Ovary (tissue), 9 donors: ENCODE measurements around the gene HDAC9. TPM values are rescaled to one million over a fixed set of nuclear protein-coding genes. Genes with fewer than 3 reads are reported as not detected.

Source experiments
- DNase-seq, 5 donors: peaks; one replicate each; pipeline ENCODE4 v3.0.0-alpha.2; 2019 to 2020
- H3K27ac ChIP-seq, 2 donors: fragments of 200-600 bp; one replicate each; pipeline versions ENCODE4 v1.5.1 to v1.8.0; 2019 to 2022
- H3K27me3 ChIP-seq: fragments of 200-600 bp; one replicate; pipeline ENCODE4 v1.8.0; 2022
- H3K36me3 ChIP-seq: fragments of 200-600 bp; sonication (generic); one replicate; pipeline ENCODE4 v1.5.1; 2019
- H3K4me1 ChIP-seq: one replicate; pipeline ENCODE4 v1.8.1; 2013; ENCODE audit warnings: mild to moderate bottlenecking, moderate library complexity; ENCODE audit not compliant: insufficient read depth
- H3K4me3 ChIP-seq: fragments of 200-600 bp; sonication (generic); one replicate; pipeline ENCODE4 v1.5.1; 2017
- H3K9me3 ChIP-seq, 2 donors: fragments of 200-600 bp in 1 of 2; sonication (generic) in 1 of 2; one replicate each; pipeline versions ENCODE4 v1.5.1 to v1.8.1; 2013 to 2019; ENCODE audit warnings: mild to moderate bottlenecking in 1 of 2, moderate library complexity in 1 of 2
- CTCF ChIP-seq, 3 donors: fragments of 450-650 bp in 2 of 3; fragments of 200-600 bp in 1 of 3; IDR thresholded peaks; one replicate each; pipeline versions ENCODE4 v1.5.1 to v1.8.0; 2016 to 2022; ENCODE audit warnings: antibody characterized with exemption in 3 of 3, mild to moderate bottlenecking in 1 of 3
- EP300 ChIP-seq: sonication (generic); formaldehyde crosslinking; IDR thresholded peaks from one replicate; pipeline ENCODE4 v1.6.1; 2017; ENCODE audit warnings: antibody characterized with exemption
- POLR2A ChIP-seq: fragments of 450-650 bp; IDR thresholded peaks from one replicate; pipeline ENCODE4 v1.6.1; 2017; ENCODE audit warnings: antibody characterized with exemption, mild to moderate bottlenecking, moderate library complexity
- WGBS, 3 donors: extraction: QIAGEN DNeasy Blood & Tissue Kit in 1 of 3; methylation state at CpG; one replicate each; pipeline versions ENCODE4 v1.1.5 to v1.1.7; 2013 to 2017; 5-methylcytosine and 5-hydroxymethylcytosine counted together
- intact Hi-C, 4 donors: fragments of 100-400 bp; cut with DNase I; formaldehyde crosslinking; loops; one replicate each; pipeline versions ENCODE4 v1.11.0 to v1.15.1; 2022 to 2023
- polyA plus RNA-seq, 2 donors: library from polyadenylated mRNA; stranded (reverse); fragments of 200-250 nt in 1 of 2; fragments of 350-450 nt in 1 of 2; fragmentation: Illumina TruSeq in 1 of 2; extraction: RNeasy Lipid Tissue Mini Kit (QIAGEN cat#74804) in 1 of 2; gene quantifications; one replicate each; pipeline ENCODE4 v1.2.3, GENCODE V29; 2013 to 2014
- total RNA-seq, 7 donors: library from RNA; depleted of rRNA in 2 of 7; stranded (reverse); fragments of >200 nt in 2 of 7; fragmentation: NEBNext Ultra II Directional in 3 of 7; extraction: Animal tissue kit (Norgen Biotek cat#: 25700) in 3 of 7; gene quantifications; one replicate each; pipeline versions ENCODE4 v1.1.0 to v1.2.4, GENCODE V29; 2016 to 2023
- donor health status: DM: no; HTN: no; CAD: no; lungs with moderate emphysema.
- donor health status: DM: no; HTN: no; CAD: no.
- donor health status: Bipolar disorder and iron deficiency.
- donor health status: DM: yes; HTN: yes; CAD: no.
- donor health status: DM: no; HTN: no; CAD: no.
- donor health status: DM: yes; HTN: yes; CAD: no.

The HDAC9 gene
- total and polyA plus RNA-seq, 9 donors, result 1.7 to 22.3 (median 6.0) TPM

- no peaks in the 10 kb centered on the region for H3K9me3 ChIP-seq
- no peaks in the 10 kb centered on the region for H3K27me3 ChIP-seq
- no peaks in the 10 kb centered on the region for H3K36me3 ChIP-seq
- H3K4me3 ChIP-seq, result no peak overlapping the region
- H3K27ac ChIP-seq, result no peak overlapping the region
- 77 to 91% (median 86%) methylated on average over 1 of the region's 1 CpG for WGBS, 3 donors
- intact Hi-C loops, result no loop called here
- H3K4me1 ChIP-seq, result no peaks in the 10 kb centered on the region
- no peak for DNase-seq
- TF ChIP-seq POLR2A (no peak), CTCF (IDR thresholded peaks at IDR 0.05) (no peak), EP300 (no peak)
These were observed 111.5 kb downstream of the HDAC9 start for GRCh38 chr7:18607025-18607424.

GRCh38 chr7:18610331-18610948 is 114.9 kb downstream of the HDAC9 start:
- TF ChIP-seq POLR2A, result no peak
- TF ChIP-seq CTCF (IDR thresholded peaks at IDR 0.05), result no peak
- TF ChIP-seq EP300, result no peak
- Histone ChIP-seq H3K4me3 (no peak overlapping the region), H3K36me3 (no peaks in the 10 kb centered on the region), H3K9me3 (no peaks in the 10 kb centered on the region), H3K27me3 (no peaks in the 10 kb centered on the region), H3K4me1 (no peaks in the 10 kb centered on the region), H3K27ac (no peak overlapping the region)
- DNase-seq, result no peak
- 48 to 63% (median 55%) methylated on average over 8 of the region's 8 CpGs for WGBS, 3 donors
- intact Hi-C loops, result no loop called here

GRCh38 chr7:18614841-18615240 is 119.3 kb downstream of the HDAC9 start:
- no peak for DNase-seq
- Histone ChIP-seq H3K27ac (no peak overlapping the region), H3K9me3 (no peaks in the 10 kb centered on the region), H3K4me1 (no peaks in the 10 kb centered on the region), H3K36me3 (no peaks in the 10 kb centered on the region), H3K4me3 (no peak overlapping the region), H3K27me3 (no peaks in the 10 kb centered on the region)
- intact Hi-C loops, result no loop called here
- TF ChIP-seq EP300 (no peak), POLR2A (no peak), CTCF (IDR thresholded peaks at IDR 0.05) (no peak)

- WGBS, 3 donors, result 62 to 73% (median 70%) methylated on average over 1 of the region's 1 CpG
- H3K27me3 ChIP-seq, result no peaks in the 10 kb centered on the region
- no peak overlapping the region for H3K4me3 ChIP-seq
- no peak overlapping the region for H3K27ac ChIP-seq
- intact Hi-C loops, result no loop called here
- no peaks in the 10 kb centered on the region for H3K9me3 ChIP-seq
- H3K4me1 ChIP-seq, result no peaks in the 10 kb centered on the region
- DNase-seq, result no peak
- TF ChIP-seq EP300 (no peak), POLR2A (no peak), CTCF (IDR thresholded peaks at IDR 0.05) (no peak)
- H3K36me3 ChIP-seq, result no peaks in the 10 kb centered on the region
These were observed 123.8 kb downstream of the HDAC9 start for GRCh38 chr7:18619311-18619710.
